Mucosa of rectum (tissue), 2 donors: ENCODE data around the gene SPECC1L.

ENCODE experiments used
- H3K27ac ChIP-seq, 2 donors: one replicate each; pipeline ENCODE4 v1.7.0; 2013; ENCODE audit warnings: inconsistent platforms in 2 of 2, low read depth in 2 of 2, low read length in 2 of 2
- H3K27me3 ChIP-seq, 2 donors: one replicate each; pipeline ENCODE4 v1.7.0; 2013; ENCODE audit warnings: low read length in 2 of 2; ENCODE audit not compliant: control insufficient read depth in 2 of 2, insufficient read depth in 2 of 2
- H3K36me3 ChIP-seq, 2 donors: one replicate each; pipeline ENCODE4 v1.7.0; 2013; ENCODE audit warnings: low read length in 2 of 2; ENCODE audit not compliant: control insufficient read depth in 2 of 2, insufficient read depth in 2 of 2
- H3K4me1 ChIP-seq, 2 donors: one replicate each; pipeline ENCODE4 v1.7.0; 2013; ENCODE audit warnings: low read length in 2 of 2, mild to moderate bottlenecking in 1 of 2; ENCODE audit not compliant: control insufficient read depth in 2 of 2, insufficient read depth in 2 of 2
- H3K4me3 ChIP-seq, 2 donors: one replicate each; pipeline ENCODE4 v1.7.0; 2013; ENCODE audit warnings: low read length in 2 of 2
- H3K9ac ChIP-seq, 2 donors: one replicate each; pipeline ENCODE4 v1.7.0; 2013; ENCODE audit warnings: low read length in 2 of 2, low read depth in 1 of 2, mild to moderate bottlenecking in 1 of 2
- H3K9me3 ChIP-seq, 2 donors: one replicate each; pipeline ENCODE4 v1.7.0; 2013; ENCODE audit warnings: low read length in 2 of 2; ENCODE audit not compliant: control insufficient read depth in 2 of 2
- donor health status: healthy.
- donor health status: Normal muscosa, but diverticular disease.

SPECC1L gene

DNA sequence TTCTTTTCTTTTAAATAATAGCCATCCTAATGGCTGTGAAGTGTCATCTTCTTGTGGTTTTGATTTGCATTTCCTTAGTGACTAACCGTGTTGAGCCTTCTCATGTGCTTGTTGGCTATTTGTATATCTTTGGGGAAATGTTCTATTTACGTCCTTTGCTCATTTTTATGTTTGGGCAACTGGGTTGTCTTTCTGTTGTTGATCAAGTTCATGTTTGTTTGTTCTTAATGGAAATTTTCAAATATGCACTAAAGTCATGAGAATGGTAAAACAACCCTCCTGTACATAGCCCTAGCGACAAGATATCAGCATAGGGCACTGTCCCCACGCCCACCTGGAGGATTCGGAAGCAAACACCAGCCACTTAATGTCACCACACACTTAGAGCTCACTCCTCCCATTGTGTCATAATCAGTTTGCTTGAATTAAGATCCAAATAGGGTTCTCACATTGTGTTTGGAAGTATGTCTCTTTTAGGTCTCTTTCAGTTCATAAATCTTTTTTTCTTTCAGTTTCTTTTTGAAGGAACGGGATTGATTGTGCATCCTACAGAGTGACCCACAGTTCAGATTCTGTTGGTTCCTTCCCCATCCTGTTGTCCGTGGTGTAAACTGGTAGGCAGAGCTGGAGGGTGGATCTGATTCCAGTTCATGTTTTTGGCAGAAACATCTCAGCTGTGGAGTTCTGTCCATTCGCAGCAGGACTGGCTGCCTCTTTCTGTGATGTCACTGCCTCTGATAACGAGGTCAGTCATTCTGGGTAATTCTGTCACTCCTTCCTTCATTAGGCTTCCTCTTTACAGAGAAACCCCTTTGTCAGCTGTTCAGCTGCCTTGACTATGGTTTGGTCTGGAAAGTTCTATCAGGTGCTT, 130.3 kb downstream of the SPECC1L start:
- H3K4me1 ChIP-seq = peaks cover 16 to 32% of the 10 kb centered on the region in 2 donors
- H3K27ac ChIP-seq = peak overlapping the region; percentile 44 to 46
- H3K4me3 ChIP-seq = peak overlapping the region in 1 of 2 donors; percentile 39
- peaks cover 19 to 37% of the 10 kb centered on the region in 2 donors for H3K36me3 ChIP-seq
- no peaks in the 10 kb centered on the region for H3K27me3 ChIP-seq
- no peaks in the 10 kb centered on the region for H3K9me3 ChIP-seq
- H3K9ac ChIP-seq = peak overlapping the region in 1 of 2 donors; percentile 36

DNA sequence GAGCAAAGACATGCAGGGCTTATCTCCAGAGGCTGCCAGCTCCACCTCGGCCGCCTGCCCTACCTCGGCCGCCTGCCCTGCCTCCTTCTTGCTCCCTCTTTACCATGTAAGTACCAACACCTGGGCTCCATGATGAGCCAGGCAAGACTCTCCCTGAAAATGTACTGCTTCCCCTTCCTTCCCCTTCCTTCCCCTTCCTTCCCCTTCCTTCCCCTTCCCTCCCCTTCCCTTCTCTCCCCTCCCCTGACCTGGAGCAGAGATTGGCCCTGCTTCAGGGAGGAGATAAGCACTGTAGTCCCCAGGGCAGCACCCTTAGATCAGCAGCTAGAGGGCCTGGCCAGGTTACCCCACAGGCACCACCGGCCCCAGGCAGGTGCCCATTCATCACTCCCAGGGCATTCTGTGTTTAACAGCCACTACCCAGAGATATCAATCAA, 131.3 kb downstream of the SPECC1L start:
- Histone ChIP-seq H3K9me3 (no peaks in the 10 kb centered on the region), H3K27ac (peak overlapping the region; percentile 52 to 58), H3K4me3 (no peak overlapping the region), H3K4me1 (peaks cover 16 to 32% of the 10 kb centered on the region in 2 donors), H3K36me3 (peaks cover 14 to 29% of the 10 kb centered on the region in 2 donors), H3K27me3 (no peaks in the 10 kb centered on the region), H3K9ac (no peak overlapping the region)

DNA sequence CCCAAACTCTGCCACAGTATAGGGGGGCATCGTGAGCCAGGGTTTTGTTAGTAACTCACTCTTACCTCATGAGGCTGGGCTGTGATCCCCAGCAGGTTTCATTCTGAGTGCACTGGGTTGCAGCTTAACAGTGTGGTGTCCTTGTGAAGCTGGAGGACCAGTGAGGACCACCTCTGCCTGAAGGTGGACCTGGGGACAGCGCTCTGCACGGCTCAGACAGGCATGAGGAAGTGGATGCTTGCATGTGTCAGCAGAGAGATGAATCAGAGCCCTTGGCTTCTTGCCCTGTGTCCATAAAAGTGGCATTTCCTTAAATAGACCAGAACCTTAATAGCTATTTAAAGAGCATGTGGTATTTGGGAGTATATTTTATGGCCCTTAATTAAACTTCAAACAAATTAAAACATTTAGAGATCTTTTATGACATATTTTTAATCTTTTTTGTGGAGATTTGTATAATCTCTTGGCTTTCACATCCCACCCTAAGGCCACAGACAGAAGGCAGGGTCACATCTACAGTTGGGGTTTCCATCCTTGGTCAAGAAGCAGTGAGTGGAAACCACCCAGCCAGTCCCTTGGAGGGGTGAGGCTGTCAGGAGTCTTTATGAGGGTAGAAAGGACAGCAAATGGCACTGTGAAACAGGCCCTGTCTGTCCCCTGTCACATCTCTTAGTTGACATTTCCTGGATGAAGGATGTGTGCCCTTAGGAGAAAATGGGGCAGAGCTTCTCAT, 132.0 kb downstream of the SPECC1L start:
- peak overlapping the region; percentile 52 to 58 for H3K27ac ChIP-seq
- H3K9ac ChIP-seq = peak overlapping the region in 1 of 2 donors; percentile 11
- H3K4me1 ChIP-seq = peaks cover 16 to 30% of the 10 kb centered on the region in 2 donors
- no peak overlapping the region for H3K4me3 ChIP-seq
- no peaks in the 10 kb centered on the region for H3K27me3 ChIP-seq
- H3K9me3 ChIP-seq = no peaks in the 10 kb centered on the region
- peaks cover 11 to 25% of the 10 kb centered on the region in 2 donors for H3K36me3 ChIP-seq

DNA sequence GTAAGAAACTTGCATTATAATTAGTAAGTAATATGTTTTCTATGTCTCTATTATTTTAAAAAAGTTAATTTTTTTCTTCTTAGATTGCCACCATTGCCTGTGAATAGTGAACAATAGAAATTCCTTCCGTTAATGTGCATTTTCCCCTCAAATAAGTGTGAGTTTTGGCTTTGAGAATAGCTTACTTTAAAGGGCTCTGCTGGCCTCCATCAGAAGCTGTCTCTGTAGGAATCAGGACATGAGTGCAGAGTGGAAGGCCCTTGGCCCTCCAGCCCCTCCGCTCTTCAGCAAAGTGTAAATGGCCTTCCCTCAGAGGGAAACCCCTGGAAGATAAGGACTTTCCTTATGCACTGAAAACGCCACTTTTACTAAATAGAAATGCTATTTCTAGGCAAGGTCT, 132.7 kb downstream of the SPECC1L start:
- H3K27ac ChIP-seq = no peak overlapping the region
- peaks cover 16 to 18% of the 10 kb centered on the region in 2 donors for H3K36me3 ChIP-seq
- no peaks in the 10 kb centered on the region for H3K9me3 ChIP-seq
- H3K4me3 ChIP-seq = no peak overlapping the region
- peaks cover 16 to 30% of the 10 kb centered on the region in 2 donors for H3K4me1 ChIP-seq
- no peak overlapping the region for H3K9ac ChIP-seq
- no peaks in the 10 kb centered on the region for H3K27me3 ChIP-seq

DNA sequence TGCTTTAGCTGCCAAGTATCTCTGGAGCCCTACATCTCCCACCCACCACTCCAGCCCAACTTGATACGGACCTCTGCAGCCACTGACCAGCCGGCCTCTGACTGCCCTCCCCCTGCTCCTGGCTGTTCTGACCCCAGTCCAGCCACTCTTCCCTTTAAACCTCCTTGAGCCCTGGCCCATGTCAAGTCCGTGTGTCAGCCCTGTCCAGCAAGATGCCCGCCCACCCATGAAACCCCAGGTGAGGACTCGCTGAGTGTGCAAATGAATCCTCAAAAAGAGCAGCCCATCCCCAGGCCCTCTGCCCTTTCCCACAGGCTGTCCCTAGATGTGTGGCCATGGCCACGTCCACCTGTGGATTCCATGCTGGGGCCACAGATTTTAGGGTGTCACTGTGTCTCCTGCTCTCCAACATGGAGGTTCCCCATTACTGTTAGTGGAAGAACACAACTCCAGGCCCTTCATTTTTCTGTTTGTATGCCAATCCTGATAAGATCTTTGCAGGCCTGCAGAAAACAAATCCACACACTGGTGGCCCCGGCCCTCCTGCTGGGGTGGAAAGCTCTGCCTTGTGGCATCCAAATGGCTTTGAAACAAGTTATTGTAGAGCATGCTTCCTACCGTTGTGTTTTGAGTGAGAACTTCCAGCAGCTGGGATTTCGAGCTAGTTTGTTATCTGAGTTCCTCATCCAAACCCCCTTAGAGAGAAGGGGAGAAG, 134.1 kb downstream of the SPECC1L start:
- H3K4me3 ChIP-seq = no peak overlapping the region
- peaks cover 16% of the 10 kb centered on the region in 2 donors for H3K36me3 ChIP-seq
- peaks cover 16 to 30% of the 10 kb centered on the region in 2 donors for H3K4me1 ChIP-seq
- no peak overlapping the region for H3K9ac ChIP-seq
- H3K9me3 ChIP-seq = no peaks in the 10 kb centered on the region
- no peak overlapping the region for H3K27ac ChIP-seq
- H3K27me3 ChIP-seq = no peaks in the 10 kb centered on the region

DNA sequence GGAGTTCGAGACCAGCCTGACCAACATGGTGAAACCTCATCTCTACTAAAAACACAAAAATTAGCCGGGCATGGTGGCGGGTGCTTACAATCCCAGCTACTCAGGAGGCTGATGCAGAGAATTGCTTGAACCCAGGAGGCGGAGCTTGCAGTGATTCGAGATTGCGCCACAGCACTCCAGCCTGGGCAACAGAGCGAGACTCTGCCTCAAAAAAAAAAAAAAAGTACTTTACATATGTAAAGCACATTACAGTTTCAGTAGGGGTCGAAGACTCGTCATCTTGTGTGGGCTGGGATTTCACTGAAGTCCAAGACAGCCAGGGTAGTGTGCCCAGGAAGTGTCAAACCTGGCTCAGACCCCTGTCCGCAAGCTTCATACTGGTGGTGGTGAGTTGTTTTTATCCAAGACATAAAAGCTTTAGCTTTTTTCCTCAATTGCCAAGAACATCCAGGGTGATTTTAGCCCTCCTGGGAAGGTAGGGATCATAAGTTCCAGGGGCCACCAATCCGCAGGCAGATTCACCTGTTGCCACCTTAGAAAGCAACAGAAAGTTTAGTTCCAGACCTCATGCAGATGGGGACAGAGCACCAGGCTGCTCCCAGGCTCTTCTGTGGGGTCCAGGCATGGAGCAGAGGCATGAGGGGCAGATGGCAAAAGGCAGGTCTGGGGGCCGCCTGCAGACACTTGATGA, 135.1 kb downstream of the SPECC1L start:
- H3K9me3 ChIP-seq = no peaks in the 10 kb centered on the region
- H3K4me1 ChIP-seq = peaks cover 14 to 27% of the 10 kb centered on the region in 2 donors
- no peak overlapping the region for H3K9ac ChIP-seq
- H3K27me3 ChIP-seq = no peaks in the 10 kb centered on the region
- H3K36me3 ChIP-seq = peaks cover 16% of the 10 kb centered on the region in 2 donors
- H3K27ac ChIP-seq = no peak overlapping the region
- no peak overlapping the region for H3K4me3 ChIP-seq

DNA sequence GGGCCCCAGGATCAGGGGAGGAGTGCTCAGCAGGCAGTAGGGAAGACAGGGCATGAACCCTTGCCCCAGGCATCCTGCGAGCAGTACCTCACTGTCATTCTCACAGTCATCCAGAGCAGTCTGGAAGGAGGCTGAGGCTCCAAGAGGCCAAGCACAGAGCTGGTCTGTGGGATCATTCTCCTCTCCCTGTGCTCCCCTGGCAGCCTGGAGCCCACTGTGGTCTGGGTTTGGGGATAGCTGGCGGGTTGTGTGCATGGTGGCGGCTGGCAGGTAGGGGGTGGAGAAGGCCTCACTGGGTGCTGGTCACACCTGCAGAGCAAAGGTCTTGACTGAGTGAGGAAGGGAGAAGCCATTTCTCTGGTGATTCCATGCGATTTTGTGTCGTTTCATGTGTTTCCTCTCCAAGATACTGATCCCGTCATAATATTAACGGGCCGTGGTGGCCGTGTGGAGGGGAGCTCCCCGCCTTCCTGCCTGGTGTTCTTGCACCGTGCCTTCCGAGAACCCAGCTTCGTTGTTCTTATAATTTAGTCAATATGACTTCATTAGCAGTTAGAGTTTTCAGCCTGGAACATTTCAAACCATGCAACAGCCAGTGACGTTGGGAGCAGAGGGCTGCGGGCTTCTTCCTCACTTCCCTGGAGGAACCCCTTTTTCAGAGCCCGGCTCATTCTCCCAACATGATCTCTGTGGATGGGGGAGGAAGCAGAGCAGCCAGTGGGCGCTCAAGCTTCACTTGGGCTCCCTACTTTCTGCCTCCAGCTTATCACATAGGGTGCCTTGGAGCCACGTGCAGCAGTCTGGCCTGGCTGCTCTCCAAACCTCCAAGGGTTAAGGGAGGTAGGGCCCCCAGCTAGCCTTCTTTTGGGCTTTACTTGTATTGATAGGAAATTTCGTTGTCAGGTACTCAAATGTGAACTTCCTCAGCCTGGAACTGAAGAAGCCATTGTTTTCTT, 136.0 kb downstream of the SPECC1L start:
- Histone ChIP-seq H3K36me3 (peaks cover 12 to 20% of the 10 kb centered on the region in 2 donors), H3K4me1 (peaks cover 11 to 19% of the 10 kb centered on the region in 2 donors)

DNA sequence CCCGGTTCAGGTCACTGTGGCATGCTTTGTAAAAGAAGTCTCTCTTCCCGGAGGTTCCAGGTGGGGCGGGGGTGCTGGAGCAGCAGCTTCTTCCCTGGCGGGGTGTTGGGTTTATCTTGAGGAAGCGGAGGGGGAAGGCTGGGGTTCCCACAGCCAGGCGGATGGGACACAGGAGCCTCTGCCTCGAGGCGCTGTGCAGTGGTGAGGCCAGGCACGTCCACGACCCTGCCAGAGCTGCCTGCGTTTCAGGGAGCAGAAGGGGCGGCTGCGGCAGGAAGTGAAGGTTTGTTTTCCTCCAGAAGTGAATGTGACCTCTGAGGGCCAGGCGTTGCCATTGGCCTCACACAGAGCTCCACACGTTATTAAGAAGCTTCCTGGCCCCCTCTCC, 136.6 kb downstream of the SPECC1L start:
- no peaks in the 10 kb centered on the region for H3K27me3 ChIP-seq
- H3K4me1 ChIP-seq = peaks cover 9 to 13% of the 10 kb centered on the region in 2 donors
- no peaks in the 10 kb centered on the region for H3K9me3 ChIP-seq
- H3K27ac ChIP-seq = no peak overlapping the region
- H3K4me3 ChIP-seq = no peak overlapping the region
- no peak overlapping the region for H3K9ac ChIP-seq
- H3K36me3 ChIP-seq = peaks cover 15 to 23% of the 10 kb centered on the region in 2 donors

More for the DNA sequence above, 136.0 kb downstream of the SPECC1L start:
- Histone ChIP-seq H3K27me3 (no peaks in the 10 kb centered on the region), H3K9me3 (no peaks in the 10 kb centered on the region), H3K27ac (no peak overlapping the region), H3K9ac (no peak overlapping the region), H3K4me3 (no peak overlapping the region)

DNA sequence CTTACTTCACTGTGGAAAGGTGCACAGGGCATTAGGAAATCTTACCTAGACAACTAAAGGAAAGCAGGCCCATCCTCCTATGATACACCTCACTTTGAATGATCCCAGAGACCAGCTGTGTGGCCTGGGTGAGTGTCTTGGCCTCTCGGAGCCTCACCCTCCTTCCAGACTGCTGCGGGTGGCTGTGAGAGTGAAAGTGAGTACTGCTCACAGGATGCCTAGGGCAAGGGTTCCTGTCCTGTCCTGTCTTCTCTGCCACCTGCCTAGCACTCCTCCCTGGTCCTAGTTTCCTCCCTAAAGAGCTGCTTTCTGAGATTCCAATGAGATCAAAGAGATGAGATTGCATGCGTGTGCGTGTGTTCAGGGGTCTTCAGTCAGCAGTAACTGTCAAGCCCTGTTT, 137.3 kb downstream of the SPECC1L start:
- Histone ChIP-seq H3K36me3 (peaks cover 21 to 29% of the 10 kb centered on the region in 2 donors), H3K4me1 (peaks cover 4 to 9% of the 10 kb centered on the region in 2 donors), H3K4me3 (no peak overlapping the region), H3K9ac (no peak overlapping the region), H3K9me3 (no peaks in the 10 kb centered on the region), H3K27ac (no peak overlapping the region), H3K27me3 (no peaks in the 10 kb centered on the region)
